Astrocyte (in vitro differentiated cells and primary cell): Measurements from ENCODE around the gene RBM19. TPM values are rescaled to one million over a fixed set of nuclear protein-coding genes. Genes with fewer than 3 reads are reported as not detected.

Experiments used
- DNase-seq: peaks from one replicate; pipeline ENCODE4 v3.0.0-alpha.2; 2010; ENCODE audit warnings: low read depth
- FAIRE-seq: peaks from 2 replicates; lab custom pipeline; 2011; peaks lifted over from hg19 to GRCh38; lab: Jason Lieb, UNC
- H2AFZ ChIP-seq: 2 replicates; pipeline ENCODE4 v1.6.0; 2012; ENCODE audit warnings: low read depth, low read length, inconsistent platforms
- H3K27ac ChIP-seq: 2 replicates; pipeline ENCODE4 v1.5.1; 2011; ENCODE audit warnings: low read depth, low read length, inconsistent platforms
- H3K27me3 ChIP-seq: 2 replicates; pipeline ENCODE4 v1.6.0; 2011; ENCODE audit warnings: low read length, inconsistent platforms; ENCODE audit not compliant: insufficient read depth
- H3K36me3 ChIP-seq: 2 replicates; pipeline ENCODE4 v1.5.1; 2011; ENCODE audit warnings: low read length, inconsistent platforms; ENCODE audit not compliant: insufficient read depth
- H3K4me1 ChIP-seq: 2 replicates; pipeline ENCODE4 v1.5.1; 2011; ENCODE audit warnings: low read length, inconsistent platforms; ENCODE audit not compliant: insufficient read depth
- H3K4me2 ChIP-seq: 2 replicates; pipeline ENCODE4 v1.6.0; 2012; ENCODE audit warnings: low read length, inconsistent platforms
- H3K4me3 ChIP-seq: 2 replicates; pipeline ENCODE4 v1.5.1; 2011; ENCODE audit warnings: low read depth, mild to moderate bottlenecking, low read length, inconsistent platforms; ENCODE audit not compliant: insufficient read depth
- H3K79me2 ChIP-seq: 2 replicates; pipeline ENCODE4 v1.6.0; 2012; ENCODE audit warnings: mild to moderate bottlenecking, low read length, inconsistent platforms; ENCODE audit not compliant: insufficient read depth
- H3K9ac ChIP-seq: 2 replicates; pipeline ENCODE4 v1.6.0; 2012; ENCODE audit warnings: mild to moderate bottlenecking, low read length, inconsistent platforms
- H3K9me3 ChIP-seq: 2 replicates; pipeline ENCODE4 v1.5.1; 2012; ENCODE audit warnings: low read depth, mild to moderate bottlenecking, low read length, inconsistent platforms; ENCODE audit not compliant: insufficient read depth
- H4K20me1 ChIP-seq: 2 replicates; pipeline ENCODE4 v1.6.0; 2012; ENCODE audit warnings: low read length, inconsistent platforms; ENCODE audit not compliant: insufficient read depth
- H3K27ac Mint-ChIP-seq: one replicate; pipeline ENCODE4 v1.8.0; 2021; ENCODE audit warnings: mild to moderate bottlenecking, mixed read lengths; ENCODE audit not compliant: unreplicated experiment
- H3K27me3 Mint-ChIP-seq: one replicate; pipeline ENCODE4 v1.8.0; 2021; ENCODE audit warnings: low read depth, mixed read lengths; ENCODE audit not compliant: unreplicated experiment
- H3K36me3 Mint-ChIP-seq: one replicate; pipeline ENCODE4 v1.8.0; 2021; ENCODE audit warnings: low read depth, mixed read lengths; ENCODE audit not compliant: unreplicated experiment
- H3K4me1 Mint-ChIP-seq: one replicate; pipeline ENCODE4 v1.8.0; 2021; ENCODE audit warnings: low read depth, mixed read lengths; ENCODE audit not compliant: unreplicated experiment
- H3K4me3 Mint-ChIP-seq: one replicate; pipeline ENCODE4 v1.8.0; 2021; ENCODE audit warnings: mild to moderate bottlenecking, moderate library complexity, mixed read lengths; ENCODE audit not compliant: unreplicated experiment
- H3K9me3 Mint-ChIP-seq: one replicate; pipeline ENCODE4 v1.8.0; 2021; ENCODE audit warnings: mild to moderate bottlenecking, mixed read lengths; ENCODE audit not compliant: unreplicated experiment
- CTCF ChIP-seq: IDR thresholded peaks from 2 replicates; pipeline ENCODE4 v1.5.1; 2011; ENCODE audit warnings: low read depth, mild to moderate bottlenecking, inconsistent platforms, low read length, moderate library complexity; ENCODE audit not compliant: insufficient read depth
- EZH2 ChIP-seq: IDR thresholded peaks from 2 replicates; pipeline ENCODE4 v1.6.1; 2012; ENCODE audit warnings: mild to moderate bottlenecking, low read length, inconsistent platforms; ENCODE audit not compliant: insufficient read depth
- total RNA-seq: library from RNA; stranded (reverse); gene quantifications from 2 replicates; pipeline ENCODE4 v1.2.1, GENCODE V29; 2021

The RBM19 gene
- total RNA-seq, 1 donor from 2014 or later = 32.3 TPM

- H3K9me3 Mint-ChIP-seq = no peaks in the 10 kb centered on the region
- no peak for TF ChIP-seq EZH2
- no peak for TF ChIP-seq CTCF
- H3K4me1 Mint-ChIP-seq = no peaks in the 10 kb centered on the region
- H3K27me3 Mint-ChIP-seq = peaks cover 53% of the 10 kb centered on the region
- H3K27ac Mint-ChIP-seq = no peak overlapping the region
- Histone ChIP-seq H3K4me1 (no peaks in the 10 kb centered on the region), H4K20me1 (no peaks in the 10 kb centered on the region), H3K9ac (no peak overlapping the region), H3K27ac (no peak overlapping the region), H3K9me3 (no peaks in the 10 kb centered on the region), H3K4me3 (no peak overlapping the region), H3K4me2 (no peak overlapping the region), H3K79me2 (no peaks in the 10 kb centered on the region), H2AFZ (no peak overlapping the region), H3K27me3 (peaks cover 14% of the 10 kb centered on the region), H3K36me3 (no peaks in the 10 kb centered on the region)
- no peak overlapping the region for H3K4me3 Mint-ChIP-seq
- no peak for FAIRE-seq
- no peak for DNase-seq
- no peaks in the 10 kb centered on the region for H3K36me3 Mint-ChIP-seq
Measured at GRCh38 chr12:113795445-113795844, 170.7 kb downstream of the RBM19 start.

- Mint-ChIP-seq H3K36me3 (no peaks in the 10 kb centered on the region), H3K9me3 (peaks cover 2% of the 10 kb centered on the region), H3K27ac (no peak overlapping the region), H3K27me3 (peaks cover 57% of the 10 kb centered on the region), H3K4me1 (no peaks in the 10 kb centered on the region), H3K4me3 (no peak overlapping the region)
- Histone ChIP-seq H3K27me3 (peaks cover 14% of the 10 kb centered on the region), H3K9ac (no peak overlapping the region), H3K4me2 (no peak overlapping the region), H3K79me2 (no peaks in the 10 kb centered on the region), H3K4me1 (no peaks in the 10 kb centered on the region), H2AFZ (no peak overlapping the region), H3K36me3 (no peaks in the 10 kb centered on the region), H3K4me3 (no peak overlapping the region), H4K20me1 (no peaks in the 10 kb centered on the region), H3K9me3 (no peaks in the 10 kb centered on the region), H3K27ac (no peak overlapping the region)
- FAIRE-seq = no peak
- no peak for TF ChIP-seq CTCF
- no peak for TF ChIP-seq EZH2
- no peak for DNase-seq
Measured at GRCh38 chr12:113794774-113795173, 171.4 kb downstream of the RBM19 start.

- Mint-ChIP-seq H3K9me3 (peaks cover 2% of the 10 kb centered on the region), H3K27me3 (peaks cover 54% of the 10 kb centered on the region), H3K27ac (no peak overlapping the region), H3K4me3 (no peak overlapping the region), H3K36me3 (no peaks in the 10 kb centered on the region), H3K4me1 (no peaks in the 10 kb centered on the region)
- Histone ChIP-seq H3K79me2 (no peaks in the 10 kb centered on the region), H3K4me2 (no peak overlapping the region), H3K9ac (no peak overlapping the region), H3K4me1 (no peaks in the 10 kb centered on the region), H3K27me3 (peaks cover 14% of the 10 kb centered on the region), H3K27ac (no peak overlapping the region), H2AFZ (no peak overlapping the region), H3K36me3 (no peaks in the 10 kb centered on the region), H3K9me3 (no peaks in the 10 kb centered on the region), H3K4me3 (no peak overlapping the region), H4K20me1 (no peaks in the 10 kb centered on the region)
- FAIRE-seq (no peak), DNase-seq (no peak)
- TF ChIP-seq CTCF = no peak
- TF ChIP-seq EZH2 = no peak
Measured at GRCh38 chr12:113793250-113793649, 172.9 kb downstream of the RBM19 start.
